Measurements from ENCODE around the gene KIF3A.

KIF3A gene

GRCh38 chr5:132746592-132746953 lies 9.2 kb upstream of the KIF3A start:
- no peak overlapping the region for H3K9ac ChIP-seq (ENCODE audit: low read depth, low read length)
- no peaks in the 10 kb centered on the region for H3K27me3 ChIP-seq (ENCODE audit: insufficient read depth, low read length, poor library complexity)
- no peaks in the 10 kb centered on the region for H3K79me2 ChIP-seq (ENCODE audit: insufficient read depth, low read length)
- TF ChIP-seq EZH2 (IDR thresholded peaks at IDR 0.05; ENCODE audit: borderline replicate concordance, low read depth, low read length, severe bottlenecking), result no peak
- no peak for TF ChIP-seq CTCF (IDR thresholded peaks at IDR 0.05; ENCODE audit: borderline replicate concordance, extremely low read depth, low read length, poor library complexity, severe bottlenecking)
- H3K27ac ChIP-seq (ENCODE audit: low read length), result no peak overlapping the region
- H4K20me1 ChIP-seq (ENCODE audit: insufficient read depth, low read length), result no peaks in the 10 kb centered on the region
- DNase-seq (no peak), ATAC-seq (ENCODE audit: insufficient read depth, low read depth) (no peak)
- no peak overlapping the region for H3K4me3 ChIP-seq (ENCODE audit: low read depth in 1 of 2, low read length in 2 of 2)
- no peaks in the 10 kb centered on the region for H3K36me3 ChIP-seq (ENCODE audit: insufficient read depth, low read length)
- no peak overlapping the region for H2AFZ ChIP-seq (ENCODE audit: low read depth, low read length)
- no peak overlapping the region for H3K4me2 ChIP-seq (ENCODE audit: insufficient read depth, low read length)
- no peaks in the 10 kb centered on the region for H3K9me3 ChIP-seq (ENCODE audit: insufficient read depth, low read length, severe bottlenecking)
- no peaks in the 10 kb centered on the region for H3K4me1 ChIP-seq (ENCODE audit: insufficient read depth, low read length)

- Histone ChIP-seq H3K27ac (ENCODE audit: low read length) (no peak overlapping the region), H3K79me2 (ENCODE audit: insufficient read depth, low read length) (no peaks in the 10 kb centered on the region), H3K9me3 (ENCODE audit: insufficient read depth, low read length, severe bottlenecking) (no peaks in the 10 kb centered on the region), H3K36me3 (ENCODE audit: insufficient read depth, low read length) (no peaks in the 10 kb centered on the region), H3K4me1 (ENCODE audit: insufficient read depth, low read length) (no peaks in the 10 kb centered on the region), H3K4me2 (ENCODE audit: insufficient read depth, low read length) (no peak overlapping the region), H2AFZ (ENCODE audit: low read depth, low read length) (no peak overlapping the region), H3K27me3 (ENCODE audit: insufficient read depth, low read length, poor library complexity) (no peaks in the 10 kb centered on the region), H3K4me3 (ENCODE audit: low read depth in 1 of 2, low read length in 2 of 2) (no peak overlapping the region), H3K9ac (ENCODE audit: low read depth, low read length) (no peak overlapping the region), H4K20me1 (ENCODE audit: insufficient read depth, low read length) (no peaks in the 10 kb centered on the region)
- DNase-seq (no peak), ATAC-seq (ENCODE audit: insufficient read depth, low read depth) (no peak)
- TF ChIP-seq EZH2 (IDR thresholded peaks at IDR 0.05; ENCODE audit: borderline replicate concordance, low read depth, low read length, severe bottlenecking) (no peak), CTCF (IDR thresholded peaks at IDR 0.05; ENCODE audit: borderline replicate concordance, extremely low read depth, low read length, poor library complexity, severe bottlenecking) (no peak)
Measured at GRCh38 chr5:132744659-132745058, 7.3 kb upstream of the KIF3A start.

- Histone ChIP-seq H3K4me2 (ENCODE audit: insufficient read depth, low read length) (no peak overlapping the region), H3K9ac (ENCODE audit: low read depth, low read length) (no peak overlapping the region), H3K27ac (ENCODE audit: low read length) (no peak overlapping the region), H3K4me3 (ENCODE audit: low read depth in 1 of 2, low read length in 2 of 2) (no peak overlapping the region), H3K4me1 (ENCODE audit: insufficient read depth, low read length) (peaks cover 6% of the 10 kb centered on the region), H3K9me3 (ENCODE audit: insufficient read depth, low read length, severe bottlenecking) (no peaks in the 10 kb centered on the region), H3K36me3 (ENCODE audit: insufficient read depth, low read length) (no peaks in the 10 kb centered on the region), H3K27me3 (ENCODE audit: insufficient read depth, low read length, poor library complexity) (no peaks in the 10 kb centered on the region), H3K79me2 (ENCODE audit: insufficient read depth, low read length) (no peaks in the 10 kb centered on the region), H4K20me1 (ENCODE audit: insufficient read depth, low read length) (no peaks in the 10 kb centered on the region), H2AFZ (ENCODE audit: low read depth, low read length) (no peak overlapping the region)
- TF ChIP-seq EZH2 (IDR thresholded peaks at IDR 0.05; ENCODE audit: borderline replicate concordance, low read depth, low read length, severe bottlenecking), result no peak
- TF ChIP-seq CTCF (IDR thresholded peaks at IDR 0.05; ENCODE audit: borderline replicate concordance, extremely low read depth, low read length, poor library complexity, severe bottlenecking), result no peak
- no peak for DNase-seq
- no peak for ATAC-seq (ENCODE audit: insufficient read depth, low read depth)
Measured at GRCh38 chr5:132742626-132743025, 5.3 kb upstream of the KIF3A start.

GRCh38 chr5:132742158-132742557 lies 4.8 kb upstream of the KIF3A start:
- Histone ChIP-seq H2AFZ (ENCODE audit: low read depth, low read length) (no peak overlapping the region), H3K27ac (ENCODE audit: low read length) (no peak overlapping the region), H3K27me3 (ENCODE audit: insufficient read depth, low read length, poor library complexity) (no peaks in the 10 kb centered on the region), H3K9ac (ENCODE audit: low read depth, low read length) (no peak overlapping the region), H3K79me2 (ENCODE audit: insufficient read depth, low read length) (no peaks in the 10 kb centered on the region), H3K36me3 (ENCODE audit: insufficient read depth, low read length) (no peaks in the 10 kb centered on the region), H3K9me3 (ENCODE audit: insufficient read depth, low read length, severe bottlenecking) (no peaks in the 10 kb centered on the region), H3K4me3 (ENCODE audit: low read depth in 1 of 2, low read length in 2 of 2) (no peak overlapping the region), H3K4me2 (ENCODE audit: insufficient read depth, low read length) (no peak overlapping the region), H3K4me1 (ENCODE audit: insufficient read depth, low read length) (peaks cover 8% of the 10 kb centered on the region), H4K20me1 (ENCODE audit: insufficient read depth, low read length) (no peaks in the 10 kb centered on the region)
- DNase-seq (no peak), ATAC-seq (ENCODE audit: insufficient read depth, low read depth) (no peak)
- TF ChIP-seq EZH2 (IDR thresholded peaks at IDR 0.05; ENCODE audit: borderline replicate concordance, low read depth, low read length, severe bottlenecking), result no peak
- no peak for TF ChIP-seq CTCF (IDR thresholded peaks at IDR 0.05; ENCODE audit: borderline replicate concordance, extremely low read depth, low read length, poor library complexity, severe bottlenecking)
